B cell (primary cell): Measurements from ENCODE around the gene RPL14. TPM values are rescaled to one million over a fixed set of nuclear protein-coding genes. Genes with fewer than 3 reads are reported as not detected.
A peak's percentile ranks its signal among the peaks of the same experiment; 100 is the strongest.

Source experiments
- ATAC-seq: fragments of 200-7000 bp; cut with Tn5 transposase; one replicate; pipeline ENCODE4 v1.10.0; 2021; ENCODE audit warnings: low read depth, mild to moderate bottlenecking, moderate number of reproducible peaks, moderate library complexity
- CTCF ChIA-PET: fragments of 350-600 bp; sonication (Branson Sonifier 250); formaldehyde crosslinking; loops from one replicate; lab custom pipeline; 2021; ENCODE audit warnings: antibody characterized with exemption, inconsistent platforms; lab: Charles Lee
- POLR2A ChIA-PET: fragments of 350-600 bp; sonication (Branson Sonifier 250); formaldehyde crosslinking; loops from one replicate; lab custom pipeline; 2021; ENCODE audit warnings: antibody characterized with exemption; lab: Charles Lee
- DNase-seq: peaks from one replicate; pipeline ENCODE4 v3.0.0; 2013
- H2AFZ ChIP-seq: 2 replicates; pipeline ENCODE4 v1.6.1; 2012; ENCODE audit warnings: mild to moderate bottlenecking, low read depth, low read length; ENCODE audit not compliant: insufficient read depth, poor library complexity, severe bottlenecking
- H3K27ac ChIP-seq, 2 donors: 1 replicate in 1 of 2; 2 replicates in 1 of 2; pipeline ENCODE4 v1.5.1; 2012 to 2013; ENCODE audit warnings: low read length in 2 of 2, mild to moderate bottlenecking in 2 of 2, moderate library complexity in 1 of 2
- H3K27me3 ChIP-seq, 4 experiments: fragments of 200-600 bp in 1 of 4; sonication (generic) in 1 of 4; replicated peaks in 1 of 4; 1 replicate in 2 of 4; 2 replicates in 2 of 4; pipeline versions ENCODE4 v1.6.1 to v1.7.0; 2013 to 2016; ENCODE audit warnings: low read length in 3 of 4, mild to moderate bottlenecking in 2 of 4, mixed read lengths in 1 of 4, moderate library complexity in 1 of 4; ENCODE audit not compliant: insufficient read depth in 4 of 4, control insufficient read depth in 3 of 4; ENCODE audit errors: control extremely low read depth in 1 of 4
- H3K36me3 ChIP-seq, 2 experiments: replicated peaks in 1 of 2; 1 replicate in 1 of 2; 2 replicates in 1 of 2; pipeline versions ENCODE4 v1.6.1 to v1.7.1; 2013; ENCODE audit warnings: low read length in 1 of 2; ENCODE audit not compliant: insufficient read depth in 2 of 2, control insufficient read depth in 1 of 2; ENCODE audit errors: control extremely low read depth in 1 of 2, extremely low read depth in 1 of 2
- H3K4me1 ChIP-seq, 2 donors: fragments of 200-600 bp in 1 of 2; sonication (generic) in 1 of 2; 1 replicate in 1 of 2; 2 replicates in 1 of 2; pipeline versions ENCODE4 v1.5.1 to v1.6.1; 2013 to 2017; ENCODE audit warnings: low read length in 2 of 2; ENCODE audit not compliant: control insufficient read depth in 2 of 2, insufficient read depth in 2 of 2
- H3K4me2 ChIP-seq: replicated peaks from 2 replicates; pipeline ENCODE3; 2012; ENCODE audit warnings: mild to moderate bottlenecking, low read depth, low read length; ENCODE audit not compliant: poor library complexity, severe bottlenecking
- H3K4me3 ChIP-seq, 5 experiments: fragments of 200-600 bp in 1 of 5; sonication (generic) in 1 of 5; 1 replicate in 3 of 5; 2 replicates in 2 of 5; pipeline versions ENCODE4 v1.5.1 to v1.7.0; 2011 to 2016; ENCODE audit warnings: low read length in 4 of 5, mild to moderate bottlenecking in 4 of 5, low read depth in 2 of 5, control low read depth in 1 of 5, moderate library complexity in 1 of 5; ENCODE audit not compliant: insufficient read depth in 1 of 5; ENCODE audit errors: control extremely low read depth in 1 of 5, extremely low read depth in 1 of 5
- H3K79me2 ChIP-seq: fragments of 200-600 bp; sonication (generic); one replicate; pipeline ENCODE4 v1.6.0; 2016; ENCODE audit warnings: low read length; ENCODE audit not compliant: control insufficient read depth, insufficient read depth
- H3K9ac ChIP-seq: fragments of 200-600 bp; sonication (generic); 2 replicates; pipeline ENCODE4 v1.6.1; 2017; ENCODE audit warnings: mild to moderate bottlenecking, low read length, moderate library complexity
- H3K9me3 ChIP-seq, 3 donors: one replicate each; pipeline versions ENCODE4 v1.6.1 to v1.7.1; 2013; ENCODE audit warnings: low read length in 2 of 3; ENCODE audit not compliant: control insufficient read depth in 2 of 3, insufficient read depth in 1 of 3; ENCODE audit errors: control extremely low read depth in 1 of 3
- H4K20me1 ChIP-seq: 2 replicates; pipeline ENCODE4 v1.6.0; 2012; ENCODE audit warnings: mild to moderate bottlenecking, low read length; ENCODE audit not compliant: insufficient read depth, control insufficient read depth, poor library complexity, severe bottlenecking
- H3K27ac Mint-ChIP-seq: one replicate; pipeline ENCODE4 v1.8.0; 2021; ENCODE audit warnings: mixed read lengths
- H3K27me3 Mint-ChIP-seq: one replicate; pipeline ENCODE4 v1.8.0; 2021; ENCODE audit warnings: mixed read lengths
- H3K4me1 Mint-ChIP-seq: one replicate; pipeline ENCODE4 v1.8.0; 2021; ENCODE audit warnings: mixed read lengths
- H3K4me3 Mint-ChIP-seq: one replicate; pipeline ENCODE4 v1.8.0; 2021; ENCODE audit warnings: mixed read lengths
- H3K9me3 Mint-ChIP-seq: one replicate; pipeline ENCODE4 v1.8.0; 2022; ENCODE audit warnings: mixed read lengths; ENCODE audit not compliant: insufficient read depth
- CTCF ChIP-seq: fragments of 200-600 bp; IDR thresholded peaks from one replicate; pipeline ENCODE4 v1.8.0; 2022; ENCODE audit warnings: antibody characterized with exemption, mild to moderate bottlenecking
- EZH2 ChIP-seq: IDR thresholded peaks from 2 replicates; pipeline ENCODE4 v1.6.1; 2012; ENCODE audit warnings: borderline replicate concordance, low read depth, mild to moderate bottlenecking, moderate library complexity, low read length; ENCODE audit not compliant: insufficient read depth, poor library complexity, severe bottlenecking
- WGBS: methylation state at CpG from one replicate; pipeline ENCODE4 v1.1.5; 2013; ENCODE audit warnings: missing lambda C conversion rate; ENCODE audit not compliant: insufficient coverage; 5-methylcytosine and 5-hydroxymethylcytosine counted together
- intact Hi-C: fragments of 100-400 bp; cut with micrococcal nuclease; formaldehyde crosslinking; loops from one replicate; pipeline ENCODE4 v1.10.0; 2022
- polyA plus RNA-seq: library from polyadenylated mRNA; depleted of rRNA; stranded (reverse); fragments of >200 nt; gene quantifications from 2 replicates; pipeline ENCODE4 v1.2.3, GENCODE V29; 2012
- total RNA-seq, 2 donors: library from RNA; stranded (reverse); fragments of 120-200 nt in 1 of 2; gene quantifications; 1 replicate in 1 of 2; 2 replicates in 1 of 2; pipeline versions ENCODE4 v1.2.3 to v1.2.4, GENCODE V29; 2013 to 2022

RPL14 gene
- total and polyA plus RNA-seq, 2 donors (not counting 1 experiment from before 2014, with no cell fraction given) = 413 to 2,452 TPM

- no peak for DNase-seq
- TF ChIP-seq EZH2 (no peak), CTCF (no peak)
- Mint-ChIP-seq H3K4me3 (no peak overlapping the region), H3K27ac (no peak overlapping the region), H3K9me3 (no peaks in the 10 kb centered on the region), H3K4me1 (peaks cover 24% of the 10 kb centered on the region), H3K27me3 (no peaks in the 10 kb centered on the region)
- Histone ChIP-seq H3K27ac (no peak overlapping the region), H3K4me3 (no peak overlapping the region), H3K4me2 (no peak overlapping the region), H3K9ac (no peak overlapping the region), H3K4me1 (peaks cover 14 to 15% of the 10 kb centered on the region in 2 donors), H3K36me3 (peaks cover 2 to 6% of the 10 kb centered on the region in 2 experiments), H3K9me3 (no peaks in the 10 kb centered on the region), H4K20me1 (no peaks in the 10 kb centered on the region), H2AFZ (no peak overlapping the region), H3K79me2 (no peaks in the 10 kb centered on the region), H3K27me3 (no peaks in the 10 kb centered on the region)
- WGBS = no CpG with 5 or more reads among the region's 2 CpGs
- ChIA-PET POLR2A (no interaction called here), CTCF (interaction anchor here (0.7 kb wide), 1 partner anchor 749 kb away, joined by 3 read pairs; the partner anchor contains the start of gene CTNNB1)
- no peak for ATAC-seq
- intact Hi-C loops = loop anchor here (5.0 to 10.0 kb wide), 3 partner anchors 744 to 1562 kb away; partner anchors contain the start of genes CTNNB1, SCN11A and WDR48
Observed at GRCh38 chr3:40450438-40450837, 6.7 kb upstream of the RPL14 start.

- Mint-ChIP-seq H3K27me3 (no peaks in the 10 kb centered on the region), H3K4me1 (peaks cover 27% of the 10 kb centered on the region), H3K9me3 (no peaks in the 10 kb centered on the region), H3K4me3 (peak overlapping the region; percentile 48), H3K27ac (peak overlapping the region; percentile 32)
- TF ChIP-seq CTCF (no peak), EZH2 (no peak)
- Histone ChIP-seq H3K27me3 (no peaks in the 10 kb centered on the region), H3K36me3 (no peaks in the 10 kb centered on the region), H2AFZ (no peak overlapping the region), H3K27ac (no peak overlapping the region), H3K79me2 (peaks cover 5% of the 10 kb centered on the region), H3K9ac (no peak overlapping the region), H4K20me1 (no peaks in the 10 kb centered on the region), H3K4me3 (no peak overlapping the region), H3K9me3 (peaks cover 0 to 5% (median 0%) of the 10 kb centered on the region in 3 donors), H3K4me2 (no peak overlapping the region), H3K4me1 (peaks cover 18 to 19% of the 10 kb centered on the region in 2 donors)
- ATAC-seq = no peak
- POLR2A ChIA-PET = interaction anchor here (1.1 kb wide), 1 partner anchor 9 kb away, joined by 6 read pairs; no protein-coding TSS in a partner anchor
- no peak for DNase-seq
- CTCF ChIA-PET = interaction anchor here (1.0 kb wide), 1 partner anchor 68 kb away, joined by 3 read pairs; no protein-coding TSS in a partner anchor
- intact Hi-C loops = loop anchor here (5.0 to 10.0 kb wide), 3 partner anchors 743 to 1561 kb away; partner anchors contain the start of genes CTNNB1, SCN11A and WDR48
Observed at GRCh38 chr3:40451551-40451950, 5.6 kb upstream of the RPL14 start.
